ENCODE results near the gene MYO19.

DNA sequence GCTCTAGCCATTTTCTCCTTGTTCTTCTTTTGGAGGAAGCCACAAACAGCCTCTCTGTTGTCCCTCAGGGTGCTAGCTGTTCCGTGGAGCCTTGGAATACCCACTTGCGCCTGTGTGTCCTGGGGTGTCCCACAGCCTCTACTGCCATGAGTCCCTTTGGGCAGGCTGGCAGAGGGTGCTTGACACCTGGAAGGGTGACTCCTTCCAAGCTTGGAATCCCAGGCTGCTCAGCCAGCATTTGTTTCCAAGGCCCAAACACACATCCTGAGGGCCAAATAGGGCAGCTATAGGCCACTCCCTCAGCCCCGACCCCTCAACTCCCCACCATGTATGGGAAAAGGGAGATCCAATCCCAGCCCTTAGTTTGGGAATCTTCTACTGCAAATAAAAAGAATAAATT is 33.3 kb downstream of the MYO19 start:
- TF ChIP-seq, protein P1, sequence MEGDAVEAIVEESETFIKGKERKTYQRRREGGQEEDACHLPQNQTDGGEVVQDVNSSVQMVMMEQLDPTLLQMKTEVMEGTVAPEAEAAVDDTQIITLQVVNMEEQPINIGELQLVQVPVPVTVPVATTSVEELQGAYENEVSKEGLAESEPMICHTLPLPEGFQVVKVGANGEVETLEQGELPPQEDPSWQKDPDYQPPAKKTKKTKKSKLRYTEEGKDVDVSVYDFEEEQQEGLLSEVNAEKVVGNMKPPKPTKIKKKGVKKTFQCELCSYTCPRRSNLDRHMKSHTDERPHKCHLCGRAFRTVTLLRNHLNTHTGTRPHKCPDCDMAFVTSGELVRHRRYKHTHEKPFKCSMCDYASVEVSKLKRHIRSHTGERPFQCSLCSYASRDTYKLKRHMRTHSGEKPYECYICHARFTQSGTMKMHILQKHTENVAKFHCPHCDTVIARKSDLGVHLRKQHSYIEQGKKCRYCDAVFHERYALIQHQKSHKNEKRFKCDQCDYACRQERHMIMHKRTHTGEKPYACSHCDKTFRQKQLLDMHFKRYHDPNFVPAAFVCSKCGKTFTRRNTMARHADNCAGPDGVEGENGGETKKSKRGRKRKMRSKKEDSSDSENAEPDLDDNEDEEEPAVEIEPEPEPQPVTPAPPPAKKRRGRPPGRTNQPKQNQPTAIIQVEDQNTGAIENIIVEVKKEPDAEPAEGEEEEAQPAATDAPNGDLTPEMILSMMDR (IDR thresholded peaks at IDR 0.05) = no peak
- no peak for TF ChIP-seq EZH2 (IDR thresholded peaks at IDR 0.05)
